ENCODE results near the gene ACAD9. TPM values are rescaled to one million over a fixed set of nuclear protein-coding genes. Genes with fewer than 3 reads are reported as not detected.
A peak's percentile ranks its signal among the peaks of the same experiment; 100 is the strongest.

Gene ACAD9
- total and polyA plus RNA-seq, 9 of the 15 experiments (the other 6 are each of a cell fraction or from before 2014, with no cell fraction given), result 10.2 to 32.6 (median 22.8) TPM

GRCh38 chr3:128879125-128879969 lies at the start of gene ACAD9 (continued):
- TF ChIP-seq ZBTB12 (CRISPR knock-in tag; IDR thresholded peaks at IDR 0.05), result peak; percentile 98
- TF ChIP-seq, protein P1, sequence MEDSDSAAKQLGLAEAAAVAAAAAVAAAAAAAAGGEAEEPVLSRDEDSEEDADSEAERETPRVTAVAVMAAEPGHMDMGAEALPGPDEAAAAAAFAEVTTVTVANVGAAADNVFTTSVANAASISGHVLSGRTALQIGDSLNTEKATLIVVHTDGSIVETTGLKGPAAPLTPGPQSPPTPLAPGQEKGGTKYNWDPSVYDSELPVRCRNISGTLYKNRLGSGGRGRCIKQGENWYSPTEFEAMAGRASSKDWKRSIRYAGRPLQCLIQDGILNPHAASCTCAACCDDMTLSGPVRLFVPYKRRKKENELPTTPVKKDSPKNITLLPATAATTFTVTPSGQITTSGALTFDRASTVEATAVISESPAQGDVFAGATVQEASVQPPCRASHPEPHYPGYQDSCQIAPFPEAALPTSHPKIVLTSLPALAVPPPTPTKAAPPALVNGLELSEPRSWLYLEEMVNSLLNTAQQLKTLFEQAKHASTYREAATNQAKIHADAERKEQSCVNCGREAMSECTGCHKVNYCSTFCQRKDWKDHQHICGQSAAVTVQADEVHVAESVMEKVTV (CRISPR knock-in tag; IDR thresholded peaks at IDR 0.05), result no peak
- TF ChIP-seq RB1 (IDR thresholded peaks at IDR 0.05; ENCODE audit: low read depth), result peak; percentile 100
- TF ChIP-seq CAMTA2 (CRISPR knock-in tag; conservative IDR thresholded peaks at IDR 0.05), result no peak
- no peak for TF ChIP-seq PURB (CRISPR knock-in tag; IDR thresholded peaks at IDR 0.05; ENCODE audit: low read depth)
- TF ChIP-seq THAP12 (CRISPR knock-in tag; IDR thresholded peaks at IDR 0.05), result peak; percentile 71
- TF ChIP-seq ESRRA (IDR thresholded peaks at IDR 0.05; ENCODE audit: borderline replicate concordance, low read depth), result 0 out of 2 replicates have a peak, but pooled peaks have one; percentile 47
- no peak for TF ChIP-seq OTX1 (CRISPR knock-in tag; IDR thresholded peaks at IDR 0.05)
- TF ChIP-seq, protein P2, sequence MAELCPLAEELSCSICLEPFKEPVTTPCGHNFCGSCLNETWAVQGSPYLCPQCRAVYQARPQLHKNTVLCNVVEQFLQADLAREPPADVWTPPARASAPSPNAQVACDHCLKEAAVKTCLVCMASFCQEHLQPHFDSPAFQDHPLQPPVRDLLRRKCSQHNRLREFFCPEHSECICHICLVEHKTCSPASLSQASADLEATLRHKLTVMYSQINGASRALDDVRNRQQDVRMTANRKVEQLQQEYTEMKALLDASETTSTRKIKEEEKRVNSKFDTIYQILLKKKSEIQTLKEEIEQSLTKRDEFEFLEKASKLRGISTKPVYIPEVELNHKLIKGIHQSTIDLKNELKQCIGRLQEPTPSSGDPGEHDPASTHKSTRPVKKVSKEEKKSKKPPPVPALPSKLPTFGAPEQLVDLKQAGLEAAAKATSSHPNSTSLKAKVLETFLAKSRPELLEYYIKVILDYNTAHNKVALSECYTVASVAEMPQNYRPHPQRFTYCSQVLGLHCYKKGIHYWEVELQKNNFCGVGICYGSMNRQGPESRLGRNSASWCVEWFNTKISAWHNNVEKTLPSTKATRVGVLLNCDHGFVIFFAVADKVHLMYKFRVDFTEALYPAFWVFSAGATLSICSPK (IDR thresholded peaks at IDR 0.05; ENCODE audit: borderline replicate concordance), result no peak
- no peak for TF ChIP-seq TFAM (CRISPR knock-in tag; conservative IDR thresholded peaks at IDR 0.05)
- TF ChIP-seq TGIF2 (CRISPR knock-in tag; IDR thresholded peaks at IDR 0.05), result no peak
- no peak for TF ChIP-seq ARNT (IDR thresholded peaks at IDR 0.05)
- no peak for TF ChIP-seq SRSF3 (IDR thresholded peaks at IDR 0.05; ENCODE audit: insufficient read depth, low read length)
- no peak for TF ChIP-seq ID3 (CRISPR knock-in tag; IDR thresholded peaks at IDR 0.05)
- TF ChIP-seq ID3 (tag; IDR thresholded peaks at IDR 0.05), result no peak
- TF ChIP-seq ZNF217 (CRISPR knock-in tag; IDR thresholded peaks at IDR 0.05), result no peak
- no peak for TF ChIP-seq PCBP1 (IDR thresholded peaks at IDR 0.05; ENCODE audit: low read depth, low read length, poor library complexity, severe bottlenecking)
- TF ChIP-seq HNRNPH1 (optimal IDR thresholded peaks at IDR 0.05; ENCODE audit: low read depth, low read length), result no peak
- TF ChIP-seq ZNF444 (CRISPR knock-in tag; IDR thresholded peaks at IDR 0.05), result no peak
- no peak for TF ChIP-seq ILK (tag; IDR thresholded peaks at IDR 0.05; ENCODE audit: borderline replicate concordance, low read depth)
- peak; percentile 91; the same call in 1 of the 2 replicates for TF ChIP-seq CTBP1 (IDR thresholded peaks at IDR 0.05; ENCODE audit: borderline replicate concordance)
